HCT116 (cell line): ENCODE data around the gene POP4. TPM values are rescaled to one million over a fixed set of nuclear protein-coding genes. Genes with fewer than 3 reads are reported as not detected.

Experiments
- ATAC-seq: fragments of 200-7000 bp; cut with Tn5 transposase; 2 replicates; pipeline ENCODE4 v1.9.1; 2020; ENCODE audit warnings: mild to moderate bottlenecking, moderate library complexity
- BruUV-seq: library from RNA; stranded (reverse); fragments of 400-500 nt; replicated peaks from 2 replicates; lab custom pipeline; 2021; lab: Mats Ljungman, UMichigan
- CTCF ChIA-PET: fragments of 300-600 bp; sonication (Branson Sonifier 250); formaldehyde crosslinking; loops from one replicate; lab custom pipeline; 2021; ENCODE audit warnings: antibody characterized with exemption; lab: Charles Lee
- POLR2A ChIA-PET: fragments of 300-600, 350-600 bp; sonication (Branson Sonifier 250); formaldehyde crosslinking; loops from one replicate; lab custom pipeline; 2021; ENCODE audit warnings: antibody characterized with exemption; lab: Charles Lee
- RAD21 ChIA-PET, 2 experiments: fragments of 300-600 bp; sonication (Branson Sonifier 250); formaldehyde crosslinking; loops; one replicate each; lab custom pipeline; 2023; ENCODE audit warnings: low total read pairs in 2 of 2; ENCODE audit not compliant: uncharacterized antibody in 2 of 2, unreplicated experiment in 2 of 2, low non-redundant PET in 1 of 2; lab: Charles Lee
- DNase-seq: peaks from one replicate; pipeline ENCODE4 v3.0.0-alpha.2; 2010; ENCODE audit warnings: low read depth, low spot score
- H2AFZ ChIP-seq: fragments of 200-600 bp; shearing (Covaris generic), sonication (generic); 2 replicates; pipeline ENCODE4 v1.6.1; 2017; ENCODE audit warnings: low read depth, mixed run types, mixed read lengths, antibody characterized with exemption, low read length; ENCODE audit not compliant: poor library complexity, severe bottlenecking
- H3K27ac ChIP-seq: 2 replicates; pipeline ENCODE4 v1.5.1; 2012; ENCODE audit warnings: low read depth, low read length
- H3K27me3 ChIP-seq: fragments of 200-600 bp; sonication (generic); 2 replicates; pipeline ENCODE4 v1.6.1; 2016; ENCODE audit warnings: mixed run types, low read length, mixed read lengths; ENCODE audit not compliant: insufficient read depth
- H3K36me3 ChIP-seq, 2 experiments: fragments of 200-500 bp in 1 of 2; fragments of 200-600 bp in 1 of 2; sonication (Bioruptor generic) in 1 of 2; sonication (generic) in 1 of 2; 2 replicates each; pipeline versions ENCODE4 v1.5.1 to v1.6.1; 2014 to 2016; ENCODE audit warnings: low read length in 2 of 2, inconsistent platforms in 1 of 2, mixed read lengths in 1 of 2, mixed run types in 1 of 2; ENCODE audit not compliant: insufficient read depth in 2 of 2, control insufficient read depth in 1 of 2
- H3K4me1 ChIP-seq, 2 experiments: fragments of 200-600 bp in 1 of 2; sonication (generic) in 1 of 2; 2 replicates each; pipeline versions ENCODE4 v1.5.1 to v1.6.1; 2012 to 2017; ENCODE audit warnings: low read length in 2 of 2, inconsistent platforms in 1 of 2, mild to moderate bottlenecking in 1 of 2, mixed read lengths in 1 of 2, mixed run types in 1 of 2, moderate library complexity in 1 of 2; ENCODE audit not compliant: insufficient read depth in 2 of 2, control insufficient read depth in 1 of 2
- H3K4me2 ChIP-seq: fragments of 200-600 bp; sonication (generic); 2 replicates; pipeline ENCODE4 v1.6.1; 2017; ENCODE audit warnings: mixed run types, low read length, mixed read lengths
- H3K4me3 ChIP-seq, 2 experiments: fragments of 200-600 bp in 1 of 2; sonication (generic) in 1 of 2; replicated peaks in 1 of 2; 2 replicates each; pipeline ENCODE4 v1.5.1; 2011 to 2016; ENCODE audit warnings: low read length in 2 of 2, control low read depth in 1 of 2, low read depth in 1 of 2, mild to moderate bottlenecking in 1 of 2, mixed read lengths in 1 of 2, mixed run types in 1 of 2
- H3K79me2 ChIP-seq: fragments of 200-600 bp; sonication (generic); 2 replicates; pipeline ENCODE4 v1.6.1; 2017; ENCODE audit warnings: mild to moderate bottlenecking, mixed run types, low read length, moderate library complexity, mixed read lengths; ENCODE audit not compliant: insufficient read depth
- H3K9ac ChIP-seq: fragments of 200-600 bp; sonication (generic); 2 replicates; pipeline ENCODE4 v1.6.1; 2016; ENCODE audit warnings: low read length, mixed read lengths
- H3K9me2 ChIP-seq: fragments of 200-600 bp; sonication (generic), shearing (Covaris generic); 2 replicates; pipeline ENCODE4 v1.6.1; 2017; ENCODE audit warnings: mixed run types, mild to moderate bottlenecking, moderate library complexity; ENCODE audit not compliant: insufficient read depth
- H3K9me3 ChIP-seq, 2 experiments: fragments of 200-500 bp in 1 of 2; fragments of 200-600 bp in 1 of 2; sonication (Bioruptor generic) in 1 of 2; sonication (generic) in 1 of 2; 2 replicates each; pipeline ENCODE4 v1.6.1; 2014 to 2017; ENCODE audit warnings: low read length in 2 of 2, mixed read lengths in 2 of 2, inconsistent platforms in 1 of 2, low read depth in 1 of 2, mild to moderate bottlenecking in 1 of 2, mixed run types in 1 of 2, moderate library complexity in 1 of 2; ENCODE audit not compliant: control insufficient read depth in 1 of 2, insufficient read depth in 1 of 2
- H4K20me1 ChIP-seq: fragments of 200-600 bp; sonication (generic), shearing (Covaris generic); 2 replicates; pipeline ENCODE4 v1.6.1; 2017; ENCODE audit warnings: mixed run types, mild to moderate bottlenecking, moderate library complexity; ENCODE audit not compliant: insufficient read depth
- ATF3 ChIP-seq: IDR thresholded peaks from 2 replicates; pipeline ENCODE4 v1.6.1; 2012
- CBX3 ChIP-seq: IDR thresholded peaks from 2 replicates; pipeline ENCODE4 v1.6.1; 2012; ENCODE audit warnings: low read depth
- CEBPB ChIP-seq: IDR thresholded peaks from 2 replicates; pipeline ENCODE4 v1.6.1; 2012; ENCODE audit warnings: low read depth
- EGR1 ChIP-seq: IDR thresholded peaks from 2 replicates; pipeline ENCODE4 v1.6.1; 2012; ENCODE audit warnings: low read depth
- EZH2 ChIP-seq: fragments of 200-600 bp; sonication (generic); IDR thresholded peaks from 2 replicates; pipeline ENCODE4 v1.6.1; 2017; ENCODE audit warnings: antibody characterized with exemption, mixed run types
- EZH2phosphoT487 ChIP-seq: fragments of 200-600 bp; IDR thresholded peaks from 2 replicates; pipeline ENCODE4 v1.6.1; 2018; ENCODE audit warnings: antibody characterized with exemption, borderline replicate concordance
- FOSL1 ChIP-seq: IDR thresholded peaks from 2 replicates; pipeline ENCODE4 v1.6.1; 2012; ENCODE audit warnings: low read depth
- JUND ChIP-seq: IDR thresholded peaks from 2 replicates; pipeline ENCODE4 v1.6.1; 2012
- POLR2A ChIP-seq: IDR thresholded peaks from 2 replicates; pipeline ENCODE4 v1.7.0; 2011; ENCODE audit warnings: borderline replicate concordance; ENCODE audit not compliant: insufficient read depth, insufficient read length; ENCODE audit errors: extremely low read depth
- POLR2AphosphoS5 ChIP-seq: IDR thresholded peaks from 2 replicates; pipeline ENCODE4 v1.6.1; 2011; ENCODE audit warnings: mild to moderate bottlenecking, low read depth, low read length, moderate library complexity
- RAD21 ChIP-seq: IDR thresholded peaks from 2 replicates; pipeline ENCODE4 v1.6.1; 2012; ENCODE audit warnings: low read depth, mild to moderate bottlenecking
- SIN3A ChIP-seq: IDR thresholded peaks from 2 replicates; pipeline ENCODE4 v1.6.1; 2012; ENCODE audit warnings: low read depth
- SP1 ChIP-seq: IDR thresholded peaks from 2 replicates; pipeline ENCODE4 v1.6.1; 2012; ENCODE audit warnings: low read depth
- SRF ChIP-seq: IDR thresholded peaks from 2 replicates; pipeline ENCODE4 v1.6.1; 2012; ENCODE audit warnings: low read depth
- TCF7L2 ChIP-seq: IDR thresholded peaks from 2 replicates; pipeline ENCODE4 v1.7.0; 2011; ENCODE audit warnings: borderline replicate concordance, inconsistent platforms; ENCODE audit not compliant: insufficient read depth, insufficient read length; ENCODE audit errors: extremely low read depth
- YY1 ChIP-seq: IDR thresholded peaks from 2 replicates; pipeline ENCODE4 v1.6.1; 2011; ENCODE audit warnings: low read length, low read depth, moderate library complexity, mild to moderate bottlenecking; ENCODE audit not compliant: insufficient replicate concordance; ENCODE audit errors: extremely low read depth
- ZFX ChIP-seq: fragments of 450-650 bp; IDR thresholded peaks from 2 replicates; pipeline ENCODE4 v1.6.1; 2017
- ZNF274 ChIP-seq: fragments of 200-500 bp; sonication (Bioruptor generic); IDR thresholded peaks from 2 replicates; pipeline ENCODE4 v1.6.1; 2014; ENCODE audit warnings: mild to moderate bottlenecking, low read depth, low read length, inconsistent platforms
- intact Hi-C: fragments of 100-400 bp; cut with micrococcal nuclease; formaldehyde crosslinking; loops from 2 replicates; pipeline ENCODE4 v1.10.0; 2022
- total RNA-seq: library from RNA; stranded (reverse); gene quantifications from one replicate; pipeline ENCODE4 v1.2.1, GENCODE V29; 2021; ENCODE audit not compliant: unreplicated experiment
- TF ChIP-seq, protein P1 (sequence below), 3 experiments: fragments of 200-600 bp in 1 of 3; sonication (generic) in 1 of 3; IDR thresholded peaks in 2 of 3; conservative IDR thresholded peaks in 1 of 3; 2 replicates each; pipeline ENCODE4 v1.5.1; 2012 to 2017; ENCODE audit warnings: low read depth in 2 of 3, low read length in 2 of 3, antibody characterized with exemption in 1 of 3, borderline replicate concordance in 1 of 3, control low read depth in 1 of 3, mild to moderate bottlenecking in 1 of 3, mixed read lengths in 1 of 3, mixed run types in 1 of 3, moderate library complexity in 1 of 3; ENCODE audit not compliant: insufficient read depth in 1 of 3

Gene POP4
- total RNA-seq, 1 experiment from 2014 or later, result 61.2 TPM

DNA sequence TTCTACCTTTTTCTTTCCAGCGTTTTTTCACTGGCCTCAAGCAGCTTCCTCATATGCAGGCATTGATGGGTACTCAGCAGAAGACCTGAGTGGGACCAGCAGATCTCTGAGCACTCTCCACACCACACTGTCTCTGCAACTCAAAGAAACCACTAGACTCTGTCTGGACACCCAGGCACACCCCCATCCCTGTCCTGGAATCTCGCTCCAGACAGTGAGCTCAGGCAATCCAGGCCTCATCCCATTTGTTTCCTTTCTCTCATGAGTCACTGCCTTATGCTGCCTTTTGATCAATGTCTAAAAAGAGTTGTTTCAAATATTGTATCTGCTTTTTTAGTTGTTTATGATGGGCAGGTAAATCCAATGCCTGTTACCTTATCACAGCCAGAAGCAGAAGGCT is 19.7 kb upstream of the POP4 start:
- no peak overlapping the region for H3K4me2 ChIP-seq
- CTCF ChIA-PET, result no interaction called here

More for the DNA sequence above, 19.7 kb upstream of the POP4 start:
- DNase-seq (no peak), ATAC-seq (no peak)
- Histone ChIP-seq H3K9ac (no peak overlapping the region), H3K9me3 (peaks cover 0 to 4% of the 10 kb centered on the region in 2 experiments; a peak in 1 of 4 replicates), H3K27me3 (peaks cover 52% of the 10 kb centered on the region), H3K79me2 (no peaks in the 10 kb centered on the region), H3K27ac (no peak overlapping the region), H3K4me1 (no peaks in the 10 kb centered on the region), H3K4me3 (no peak overlapping the region), H2AFZ (no peak overlapping the region), H3K36me3 (no peaks in the 10 kb centered on the region), H3K9me2 (no peaks in the 10 kb centered on the region), H4K20me1 (no peaks in the 10 kb centered on the region)
- no TSS peak for BruUV-seq
- TF ChIP-seq YY1 (no peak), SP1 (no peak), RAD21 (no peak), CBX3 (no peak), CEBPB (no peak), SRF (no peak), EZH2phosphoT487 (no peak), POLR2AphosphoS5 (no peak), POLR2A (no peak), SIN3A (no peak), TCF7L2 (no peak), JUND (no peak), ZNF274 (no peak), ZFX (no peak), FOSL1 (no peak), ATF3 (no peak), EZH2 (no peak), EGR1 (no peak)
- TF ChIP-seq, protein P1, sequence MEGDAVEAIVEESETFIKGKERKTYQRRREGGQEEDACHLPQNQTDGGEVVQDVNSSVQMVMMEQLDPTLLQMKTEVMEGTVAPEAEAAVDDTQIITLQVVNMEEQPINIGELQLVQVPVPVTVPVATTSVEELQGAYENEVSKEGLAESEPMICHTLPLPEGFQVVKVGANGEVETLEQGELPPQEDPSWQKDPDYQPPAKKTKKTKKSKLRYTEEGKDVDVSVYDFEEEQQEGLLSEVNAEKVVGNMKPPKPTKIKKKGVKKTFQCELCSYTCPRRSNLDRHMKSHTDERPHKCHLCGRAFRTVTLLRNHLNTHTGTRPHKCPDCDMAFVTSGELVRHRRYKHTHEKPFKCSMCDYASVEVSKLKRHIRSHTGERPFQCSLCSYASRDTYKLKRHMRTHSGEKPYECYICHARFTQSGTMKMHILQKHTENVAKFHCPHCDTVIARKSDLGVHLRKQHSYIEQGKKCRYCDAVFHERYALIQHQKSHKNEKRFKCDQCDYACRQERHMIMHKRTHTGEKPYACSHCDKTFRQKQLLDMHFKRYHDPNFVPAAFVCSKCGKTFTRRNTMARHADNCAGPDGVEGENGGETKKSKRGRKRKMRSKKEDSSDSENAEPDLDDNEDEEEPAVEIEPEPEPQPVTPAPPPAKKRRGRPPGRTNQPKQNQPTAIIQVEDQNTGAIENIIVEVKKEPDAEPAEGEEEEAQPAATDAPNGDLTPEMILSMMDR (IDR thresholded peaks at IDR 0.05 in 2 of 3, conservative IDR thresholded peaks at IDR 0.05 in 1 of 3; ENCODE audit: borderline replicate concordance in 1 of 3, insufficient read depth in 1 of 3, low read depth in 2 of 3, low read length in 2 of 3), result no peak
- ChIA-PET RAD21 (no interaction called here), POLR2A (no interaction called here)
- intact Hi-C loops, result no loop called here
